K562 (cell line): ENCODE results near the gene JADE3. TPM values are rescaled to one million over a fixed set of nuclear protein-coding genes. Genes with fewer than 3 reads are reported as not detected.

ENCODE experiments used
- ATAC-seq: fragments of 200-7000 bp; cut with Tn5 transposase; 3 replicates; pipeline ENCODE4 v1.9.1; 2020; ENCODE audit warnings: moderate library complexity
- BruUV-seq: library from RNA; stranded (reverse); fragments of 400-500 nt; replicated peaks from 2 replicates; lab custom pipeline; 2021; lab: Mats Ljungman, UMichigan
- CTCF ChIA-PET: fragments of 300-600 bp; formaldehyde crosslinking; extraction: SDS; loops from one replicate; lab custom pipeline; 2021; ENCODE audit warnings: low intra/inter-chr PET ratio; lab: Yijun Ruan, JAX
- POLR2A ChIA-PET: fragments of 300-600, 350-650 bp; sonication (Branson Sonifier 250); formaldehyde crosslinking; extraction: SDS; loops from one replicate; lab custom pipeline; 2021; ENCODE audit warnings: antibody characterized with exemption, inconsistent platforms; lab: Yijun Ruan, JAX
- DNase-seq, 4 experiments: peaks; one replicate each; pipeline versions ENCODE4 v3.0.0 to v3.0.0-alpha.2; 2011 to 2018; ENCODE audit warnings: low spot score in 3 of 4, mixed read lengths in 3 of 4; ENCODE audit errors: extremely low read depth in 1 of 4
- FAIRE-seq: peaks from 2 replicates; lab custom pipeline; 2011; peaks lifted over from hg19 to GRCh38; lab: Jason Lieb, UNC
- H2AFZ ChIP-seq: 2 replicates; pipeline ENCODE4 v1.6.0; 2011; ENCODE audit warnings: low read depth, low read length, control low read depth, inconsistent platforms
- H3K27ac ChIP-seq: fragments of 200-600 bp; 3 replicates; pipeline ENCODE4 v1.8.0; 2011; ENCODE audit warnings: low read depth, mild to moderate bottlenecking, control low read depth, inconsistent platforms, low read length, moderate library complexity, mixed read lengths; ENCODE audit errors: extremely low read depth
- H3K27me3 ChIP-seq, 2 experiments: fragments of 300-600 bp in 1 of 2; 2 replicates in 1 of 2; 3 replicates in 1 of 2; pipeline versions ENCODE4 v1.6.0 to v1.8.0; 2011; ENCODE audit warnings: inconsistent platforms in 2 of 2, low read length in 2 of 2, mild to moderate bottlenecking in 1 of 2, mixed read lengths in 1 of 2, moderate library complexity in 1 of 2; ENCODE audit not compliant: control insufficient read depth in 2 of 2, insufficient read depth in 2 of 2
- H3K36me3 ChIP-seq: fragments of 300-600 bp; 3 replicates; pipeline ENCODE4 v1.8.0; 2011; ENCODE audit warnings: mild to moderate bottlenecking, low read length, inconsistent platforms; ENCODE audit not compliant: control insufficient read depth, insufficient read depth
- H3K4me1 ChIP-seq, 2 experiments: fragments of 200-600 bp in 1 of 2; replicated peaks in 1 of 2; 2 replicates in 1 of 2; 3 replicates in 1 of 2; pipeline versions ENCODE4 v1.5.1 to v1.8.0; 2011; ENCODE audit warnings: inconsistent platforms in 2 of 2, low read length in 2 of 2, mild to moderate bottlenecking in 1 of 2, mixed read lengths in 1 of 2, moderate library complexity in 1 of 2; ENCODE audit not compliant: control insufficient read depth in 2 of 2, insufficient read depth in 2 of 2
- H3K4me2 ChIP-seq: 2 replicates; pipeline ENCODE4 v1.6.1; 2011; ENCODE audit warnings: low read length, control low read depth, inconsistent platforms, mixed read lengths; ENCODE audit not compliant: insufficient read depth
- H3K4me3 ChIP-seq: fragments of 200-600 bp; sonication (generic), shearing (Covaris generic); 2 replicates; pipeline ENCODE4 v1.5.1; 2016; ENCODE audit warnings: control low read depth, inconsistent platforms
- H3K79me2 ChIP-seq: fragments of 200-600 bp; 3 replicates; pipeline ENCODE4 v1.8.0; 2011; ENCODE audit warnings: low read length, inconsistent platforms; ENCODE audit not compliant: control insufficient read depth, insufficient read depth
- H3K9ac ChIP-seq, 2 experiments: 2 replicates each; pipeline versions ENCODE4 v1.6.0 to v1.6.1; 2011; ENCODE audit warnings: low read depth in 2 of 2, low read length in 2 of 2, control low read depth in 1 of 2, inconsistent platforms in 1 of 2, mild to moderate bottlenecking in 1 of 2, mixed read lengths in 1 of 2; ENCODE audit not compliant: insufficient read depth in 1 of 2
- H3K9me1 ChIP-seq: one replicate; pipeline ENCODE4 v1.6.0; 2011; ENCODE audit warnings: inconsistent platforms, mild to moderate bottlenecking, low read length, moderate library complexity; ENCODE audit not compliant: control insufficient read depth, insufficient read depth
- H3K9me3 ChIP-seq: replicated peaks from 2 replicates; pipeline ENCODE4 v1.5.1; 2011; ENCODE audit warnings: low read depth, low read length, inconsistent platforms; ENCODE audit not compliant: control insufficient read depth, insufficient read depth
- H4K20me1 ChIP-seq: replicated peaks from 2 replicates; pipeline ENCODE4 v1.6.1; 2011; ENCODE audit warnings: low read length, inconsistent platforms, mixed read lengths; ENCODE audit not compliant: control insufficient read depth, insufficient read depth
- CC2D1A ChIP-seq: fragments of 450-650 bp; IDR thresholded peaks from 2 replicates; pipeline ENCODE4 v1.6.1; 2017; ENCODE audit warnings: mild to moderate bottlenecking
- CTCF ChIP-seq, 3 experiments: IDR thresholded peaks in 2 of 3; conservative IDR thresholded peaks in 1 of 3; 2 replicates each; pipeline ENCODE4 v1.5.1; 2011 to 2012; ENCODE audit warnings: low read length in 3 of 3, mild to moderate bottlenecking in 3 of 3, control low read depth in 2 of 3, improper control_type of control experiment in 1 of 3, inconsistent platforms in 1 of 3, low read depth in 1 of 3, mixed read lengths in 1 of 3, moderate library complexity in 1 of 3; ENCODE audit not compliant: insufficient read depth in 2 of 3
- ETV5 ChIP-seq: sonication (generic); formaldehyde crosslinking; IDR thresholded peaks from 2 replicates; pipeline ENCODE4 v1.4.0; 2020; ENCODE audit warnings: low read depth, mild to moderate bottlenecking, missing genetic modification reagents
- GTF2B ChIP-seq: IDR thresholded peaks from 2 replicates; pipeline ENCODE4 v1.6.1; 2011; ENCODE audit not compliant: insufficient read length; ENCODE audit errors: extremely low read depth
- GTF2E2 ChIP-seq: fragments of 200-800 bp; sonication (Bioruptor generic); IDR thresholded peaks from 2 replicates; pipeline ENCODE4 v1.6.1; 2016; ENCODE audit warnings: missing genetic modification characterization, missing compliant biosample characterization
- HBP1 ChIP-seq: fragments of 450-650 bp; formaldehyde crosslinking; IDR thresholded peaks from 2 replicates; pipeline ENCODE4 v1.4.0; 2022; ENCODE audit warnings: missing genetic modification characterization
- L3MBTL2 ChIP-seq: fragments of 450-650 bp; IDR thresholded peaks from 2 replicates; pipeline ENCODE4 v1.6.1; 2016; ENCODE audit warnings: mild to moderate bottlenecking, moderate library complexity
- MAX ChIP-seq: sonication (generic); formaldehyde crosslinking; IDR thresholded peaks from 2 replicates; pipeline ENCODE4 v1.9.0; 2022; ENCODE audit warnings: mild to moderate bottlenecking, missing genetic modification reagents
- NFIC ChIP-seq: fragments of 450-650 bp; IDR thresholded peaks from 2 replicates; pipeline ENCODE4 v1.6.1; 2017; ENCODE audit warnings: mild to moderate bottlenecking, inconsistent platforms
- RAD21 ChIP-seq, 2 experiments: fragments of 250-450 bp in 1 of 2; fragments of 450-650 bp in 1 of 2; sonication (Bioruptor Pico) in 1 of 2; formaldehyde crosslinking in 1 of 2; IDR thresholded peaks in 1 of 2; conservative IDR thresholded peaks in 1 of 2; 2 replicates each; pipeline versions ENCODE4 v1.4.0 to v1.8.0; 2020 to 2022; ENCODE audit warnings: mild to moderate bottlenecking in 2 of 2, moderate library complexity in 1 of 2
- RBM15 ChIP-seq: fragments of 200-400 bp; formaldehyde crosslinking; IDR thresholded peaks from 2 replicates; pipeline ENCODE4 v1.6.1; 2018; ENCODE audit warnings: mild to moderate bottlenecking, low read length, moderate library complexity; ENCODE audit not compliant: insufficient read depth
- RCOR1 ChIP-seq, 2 experiments: IDR thresholded peaks; 2 replicates each; pipeline ENCODE4 v1.6.1; 2012; ENCODE audit warnings: low read depth in 2 of 2, low read length in 2 of 2, borderline replicate concordance in 1 of 2, improper control_type of control experiment in 1 of 2
- TOE1 ChIP-seq, 2 experiments: fragments of 450-650 bp in 1 of 2; sonication (generic) in 1 of 2; formaldehyde crosslinking in 1 of 2; IDR thresholded peaks; 2 replicates each; pipeline versions ENCODE4 v1.7.1 to v1.8.0; 2016 to 2022; ENCODE audit warnings: borderline replicate concordance in 2 of 2, mild to moderate bottlenecking in 2 of 2, antibody characterized with exemption in 1 of 2, inconsistent platforms in 1 of 2, low read depth in 1 of 2, missing genetic modification reagents in 1 of 2, moderate library complexity in 1 of 2
- ZKSCAN3 ChIP-seq: fragments of 250-450 bp; sonication (Bioruptor Pico); IDR thresholded peaks from 2 replicates; pipeline ENCODE4 v1.4.0; 2020
- ZNF324 ChIP-seq: fragments of 250-450 bp; sonication (Bioruptor Pico); IDR thresholded peaks from 2 replicates; pipeline ENCODE4 v1.4.0; 2020; ENCODE audit warnings: mild to moderate bottlenecking
- WGBS: fragments of 100-300 bp; shearing (Covaris generic); methylation state at CpG from one replicate; pipeline ENCODE4 v1.1.6; 2016; ENCODE audit warnings: low coverage, mixed read lengths; ENCODE audit not compliant: insufficient coverage; ENCODE audit errors: missing lambda C conversion rate; 5-methylcytosine and 5-hydroxymethylcytosine counted together
- in situ Hi-C: fragments of 300-500 bp; cut with MboI; formaldehyde crosslinking; loops from 4 replicates; pipeline ENCODE4 v1.15.0; 2018; ENCODE audit warnings: inconsistent platforms, mixed read lengths
- intact Hi-C: fragments of 100-400 bp; cut with micrococcal nuclease; formaldehyde crosslinking; loops from 2 replicates; pipeline ENCODE4 v1.14.2; 2022
- polyA plus RNA-seq, 8 experiments: library from polyadenylated mRNA; depleted of rRNA in 4 of 8; stranded (reverse) in 5 of 8; unstranded in 3 of 8; fragments of >200 nt; fragmentation: Nextera tagmentation in 2 of 8; fragmentation: Illumina TruSeq in 1 of 8; extraction: Ambion mirVana in 2 of 8; extraction: Trizol in 1 of 8; gene quantifications; 2 replicates each; pipeline versions ENCODE4 v1.2.1 to v1.2.3, GENCODE V29; 2011 to 2014; ENCODE audit warnings: inconsistent platforms in 1 of 8, missing spikeins in 1 of 8
- total RNA-seq, 7 experiments: library from RNA; depleted of rRNA in 6 of 7; stranded (reverse); fragments of >200 nt in 6 of 7; fragmentation: Illumina TruSeq in 2 of 7; extraction: Trizol in 2 of 7; gene quantifications; 2 replicates each; pipeline versions ENCODE4 v1.2.1 to v1.2.3, GENCODE V29; 2011 to 2021; ENCODE audit warnings: low replicate concordance in 1 of 7

The JADE3 gene
- total and polyA plus RNA-seq, 9 of the 15 experiments (the other 6 are each of a cell fraction or from before 2014, with no cell fraction given) = 2.6 to 10.0 (median 7.0) TPM

- peak overlapping the region in 1 of 2 experiments; percentile 58; a peak in 1 of 4 replicates for H3K9ac ChIP-seq
- ChIA-PET POLR2A (interaction anchor here (0.6 to 1.0 kb wide), 2 partner anchors 26 to 57 kb away, joined by 3 read pairs; no protein-coding TSS in a partner anchor), CTCF (interaction anchor here (0.8 to 1.0 kb wide), 2 partner anchors 75 to 122 kb away, joined by 3 to 6 read pairs; no protein-coding TSS in a partner anchor)
- no peak overlapping the region for H3K27ac ChIP-seq
- in situ Hi-C loops (no loop called here), intact Hi-C loops (loop anchor here (1.0 to 2.0 kb wide), 3 partner anchors 75 to 190 kb away; no protein-coding TSS in a partner anchor)
- peak overlapping the region; percentile 64; the same call in 1 of the 2 replicates for H2AFZ ChIP-seq
- H3K27me3 ChIP-seq = no peaks in the 10 kb centered on the region
- H3K36me3 ChIP-seq = no peaks in the 10 kb centered on the region
- WGBS = 0% methylated on average over 8 of the region's 14 CpGs
- no TSS peak for BruUV-seq
- FAIRE-seq (peak; percentile 23), ATAC-seq (peak; percentile 99), DNase-seq (peak; percentile 12 to 49 (median 29))
- peak overlapping the region; percentile 24 for H3K4me3 ChIP-seq
- no peaks in the 10 kb centered on the region for H3K9me3 ChIP-seq
- no peaks in the 10 kb centered on the region for H4K20me1 ChIP-seq
- H3K79me2 ChIP-seq = no peaks in the 10 kb centered on the region
- H3K9me1 ChIP-seq = no peaks in the 10 kb centered on the region
- H3K4me2 ChIP-seq = peak overlapping the region; percentile 67
- peaks cover 0 to 4% of the 10 kb centered on the region in 2 experiments; a peak in 1 of 5 replicates for H3K4me1 ChIP-seq
- TF ChIP-seq GTF2B = no peak
- TF ChIP-seq RAD21 (CRISPR knock-in tag; conservative IDR thresholded peaks at IDR 0.05 in 1 of 2, IDR thresholded peaks at IDR 0.05 in 1 of 2) = peak; percentile 38 to 64
- no peak for TF ChIP-seq GTF2E2
- TF ChIP-seq NFIC = peak; percentile 76
- TF ChIP-seq ZNF324 (CRISPR knock-in tag) = no peak
- peak; percentile 58 to 80 (median 62) for TF ChIP-seq CTCF (IDR thresholded peaks at IDR 0.05 in 2 of 3, conservative IDR thresholded peaks at IDR 0.05 in 1 of 3; ENCODE audit: insufficient read depth in 2 of 3, low read depth in 1 of 3, low read length in 3 of 3)
- TF ChIP-seq CC2D1A = peak; percentile 28; the same call in 1 of the 2 replicates
- no peak for TF ChIP-seq ETV5 (CRISPR knock-in tag)
- peak; percentile 32; the same call in 1 of the 2 replicates for TF ChIP-seq L3MBTL2
- TF ChIP-seq MAX = no peak
- no peak for TF ChIP-seq TOE1 (IDR thresholded peaks at IDR 0.05; ENCODE audit: borderline replicate concordance)
- no peak for TF ChIP-seq TOE1 (CRISPR knock-in tag; IDR thresholded peaks at IDR 0.05; ENCODE audit: borderline replicate concordance, low read depth)
- no peak for TF ChIP-seq HBP1
- no peak for TF ChIP-seq RBM15
- TF ChIP-seq ZKSCAN3 = no peak
- peak in 1 of 2 experiments; percentile 2; a peak in 1 of 4 replicates for TF ChIP-seq RCOR1 (IDR thresholded peaks at IDR 0.05; ENCODE audit: borderline replicate concordance in 1 of 2, low read depth in 2 of 2, low read length in 2 of 2)
Measured at GRCh38 chrX:46903458-46904242, 8.6 kb upstream of the JADE3 start.
